GM10266 (cell line): ENCODE measurements around the gene HOXA1.

Experiments
- DNase-seq: peaks from one replicate; pipeline ENCODE4 v3.0.0; 2012; ENCODE audit errors: extremely low spot score
- CTCF ChIP-seq: IDR thresholded peaks from 2 replicates; pipeline ENCODE4 v1.5.1; 2012; ENCODE audit warnings: mild to moderate bottlenecking, low read depth; ENCODE audit not compliant: control insufficient read depth, insufficient read depth; ENCODE audit errors: missing control alignments

HOXA1 gene

GRCh38 chr7:27066148-27066547, 29.7 kb downstream of the HOXA1 start:
- DNase-seq, result no peak
- TF ChIP-seq CTCF, result no peak

GRCh38 chr7:27065709-27066108, 30.1 kb downstream of the HOXA1 start:
- no peak for DNase-seq
- TF ChIP-seq CTCF, result no peak

GRCh38 chr7:27064661-27065060, 31.1 kb downstream of the HOXA1 start:
- no peak for TF ChIP-seq CTCF
- no peak for DNase-seq

GRCh38 chr7:27064159-27064558, 31.6 kb downstream of the HOXA1 start:
- TF ChIP-seq CTCF, result no peak

GRCh38 chr7:27062946-27063345, 32.9 kb downstream of the HOXA1 start:
- TF ChIP-seq CTCF, result no peak
- no peak for DNase-seq

More at GRCh38 chr7:27064159-27064558, 31.6 kb downstream of the HOXA1 start:
- DNase-seq, result no peak

GRCh38 chr7:27053153-27053552, 42.6 kb downstream of the HOXA1 start:
- no peak for DNase-seq

GRCh38 chr7:27051451-27051850, 44.3 kb downstream of the HOXA1 start:
- no peak for TF ChIP-seq CTCF

More at GRCh38 chr7:27053153-27053552, 42.6 kb downstream of the HOXA1 start:
- no peak for TF ChIP-seq CTCF

More at GRCh38 chr7:27051451-27051850, 44.3 kb downstream of the HOXA1 start:
- DNase-seq, result no peak
